ENCODE results near the gene HDAC11.

DNA sequence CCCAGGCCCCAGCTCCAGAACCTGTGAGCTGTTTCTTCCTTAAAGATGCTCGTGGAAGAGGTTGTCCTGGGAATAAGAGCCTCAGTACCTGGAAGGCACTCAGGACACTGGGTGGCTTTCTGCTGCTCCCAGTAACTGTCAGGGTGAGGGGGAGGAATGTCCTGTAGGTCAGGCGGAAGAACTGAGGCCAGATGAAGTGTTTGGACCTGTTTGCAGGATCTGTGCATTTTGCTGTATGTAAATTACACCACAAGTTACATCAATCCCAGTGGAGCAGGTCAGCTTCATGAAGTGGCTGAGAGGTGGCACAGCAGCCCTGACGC, 27.1 kb downstream of the HDAC11 start:
- TF ChIP-seq, protein P1, sequence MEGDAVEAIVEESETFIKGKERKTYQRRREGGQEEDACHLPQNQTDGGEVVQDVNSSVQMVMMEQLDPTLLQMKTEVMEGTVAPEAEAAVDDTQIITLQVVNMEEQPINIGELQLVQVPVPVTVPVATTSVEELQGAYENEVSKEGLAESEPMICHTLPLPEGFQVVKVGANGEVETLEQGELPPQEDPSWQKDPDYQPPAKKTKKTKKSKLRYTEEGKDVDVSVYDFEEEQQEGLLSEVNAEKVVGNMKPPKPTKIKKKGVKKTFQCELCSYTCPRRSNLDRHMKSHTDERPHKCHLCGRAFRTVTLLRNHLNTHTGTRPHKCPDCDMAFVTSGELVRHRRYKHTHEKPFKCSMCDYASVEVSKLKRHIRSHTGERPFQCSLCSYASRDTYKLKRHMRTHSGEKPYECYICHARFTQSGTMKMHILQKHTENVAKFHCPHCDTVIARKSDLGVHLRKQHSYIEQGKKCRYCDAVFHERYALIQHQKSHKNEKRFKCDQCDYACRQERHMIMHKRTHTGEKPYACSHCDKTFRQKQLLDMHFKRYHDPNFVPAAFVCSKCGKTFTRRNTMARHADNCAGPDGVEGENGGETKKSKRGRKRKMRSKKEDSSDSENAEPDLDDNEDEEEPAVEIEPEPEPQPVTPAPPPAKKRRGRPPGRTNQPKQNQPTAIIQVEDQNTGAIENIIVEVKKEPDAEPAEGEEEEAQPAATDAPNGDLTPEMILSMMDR (IDR thresholded peaks at IDR 0.05) = no peak
- TF ChIP-seq POLR2AphosphoS5 (IDR thresholded peaks at IDR 0.05) (no peak), POLR2A (IDR thresholded peaks at IDR 0.05) (no peak), EP300 (IDR thresholded peaks at IDR 0.05; ENCODE audit: low read depth) (no peak)
